DMS153 (cell line): Measurements from ENCODE around the gene C1QTNF9B.
"Not testable (repeated sequence)": the region's sequence is repeated elsewhere in the genome, so short reads cannot be mapped to it uniquely, and the experiment has no call there.

Experiments
- DNase-seq: peaks from one replicate; lab custom pipeline; 2025; lab: John Stamatoyannopoulos, UW

The C1QTNF9B gene

DNA sequence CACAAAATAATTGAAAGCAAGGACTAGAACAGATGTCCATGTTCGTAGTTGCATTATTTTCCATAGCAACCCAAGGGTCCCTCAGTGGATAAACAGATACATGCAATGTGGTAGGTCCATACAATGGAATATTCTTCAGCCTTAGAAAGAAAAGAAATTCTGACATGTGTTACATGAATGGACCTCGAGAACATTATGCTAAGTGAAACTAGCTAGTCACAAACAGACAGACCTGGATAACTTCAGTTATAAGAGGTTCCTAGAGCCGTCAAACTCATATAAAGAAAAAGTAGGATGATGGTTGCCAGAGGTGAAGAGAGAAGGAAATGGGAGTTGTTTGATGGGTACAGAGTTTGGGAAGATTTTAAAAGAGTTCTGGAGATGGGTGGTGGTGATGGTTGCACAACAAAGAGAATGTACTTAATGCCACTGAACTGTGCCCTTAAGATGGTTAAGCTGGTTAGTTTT, at the start of gene C1QTNF9B:
TSS of gene C1QTNF9B (minus strand) at position 51 of the 468 bp plus-strand sequence.
- not testable (repeated sequence) for DNase-seq

DNA sequence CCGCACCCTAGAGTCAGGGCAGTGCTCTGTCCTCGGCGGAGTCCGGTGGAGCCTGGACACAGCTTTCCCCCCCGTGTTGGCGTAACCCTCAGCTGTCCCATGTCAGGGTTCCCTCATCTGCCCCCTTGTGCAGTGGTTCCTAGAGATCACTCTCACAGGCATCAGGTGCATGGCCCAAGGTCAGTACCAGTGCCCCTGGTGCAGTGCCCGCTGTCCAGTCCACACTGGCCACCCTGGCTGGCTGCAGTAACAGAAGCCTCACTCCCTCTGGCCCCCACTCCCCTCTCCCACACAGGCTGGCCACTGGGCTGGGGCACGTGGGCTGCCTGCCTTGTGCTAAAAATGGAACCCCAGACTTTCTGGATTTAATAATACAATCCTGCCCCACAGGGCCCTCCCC, 49.6 kb upstream of the C1QTNF9B start:
- DNase-seq = no peak

GRCh38 chr13:23946067-23946466, 48.8 kb upstream of the C1QTNF9B start:
- DNase-seq = no peak

GRCh38 chr13:23945612-23946011, 48.3 kb upstream of the C1QTNF9B start:
- DNase-seq = no peak

GRCh38 chr13:23941211-23941610, 43.9 kb upstream of the C1QTNF9B start:
- DNase-seq = no peak

GRCh38 chr13:23939666-23940065, 42.4 kb upstream of the C1QTNF9B start:
- not testable (repeated sequence) for DNase-seq

- DNase-seq = no peak
These were observed 37.2 kb upstream of the C1QTNF9B start for GRCh38 chr13:23934520-23934919.

DNA sequence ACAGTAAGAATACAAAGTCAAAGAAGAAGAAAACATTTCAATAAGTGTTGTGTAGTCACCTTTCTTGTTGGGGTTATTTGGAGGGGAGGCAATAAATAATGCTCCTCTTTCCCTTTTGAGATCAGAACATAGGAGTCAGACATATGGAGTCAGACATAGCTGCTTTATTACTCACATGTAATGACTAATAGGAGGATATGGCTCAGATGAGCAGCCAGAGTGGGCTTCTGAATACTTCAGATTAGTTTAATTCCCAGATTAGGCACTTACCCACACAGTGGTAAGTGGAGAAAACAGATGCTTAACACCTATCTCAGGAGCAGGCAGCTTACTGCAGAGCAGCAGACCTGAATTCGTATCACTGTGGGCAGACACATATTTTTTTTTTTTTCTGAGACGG, 31.7 kb upstream of the C1QTNF9B start:
- no peak for DNase-seq

DNA sequence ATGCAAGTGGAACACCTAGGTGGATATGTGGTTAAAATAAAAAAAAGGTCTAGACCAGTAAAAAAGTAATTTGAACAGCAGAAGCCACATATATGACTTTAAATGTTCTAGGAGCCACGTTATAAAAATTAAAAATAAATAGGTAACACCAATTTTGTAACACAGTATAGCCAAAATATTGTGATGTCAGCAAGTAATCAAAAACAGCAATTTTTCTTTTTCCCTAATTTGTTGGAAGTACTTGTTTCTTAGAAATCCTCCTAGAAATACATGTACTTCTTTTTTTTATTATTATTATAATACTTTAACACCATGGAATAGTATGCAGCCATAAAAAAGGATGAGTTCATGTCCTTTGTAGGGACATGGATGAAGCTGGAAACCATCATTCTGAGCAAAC, 25.7 kb upstream of the C1QTNF9B start:
- no peak for DNase-seq

GRCh38 chr13:23922005-23922932, 25.0 kb upstream of the C1QTNF9B start:
- DNase-seq = no peak

DNA sequence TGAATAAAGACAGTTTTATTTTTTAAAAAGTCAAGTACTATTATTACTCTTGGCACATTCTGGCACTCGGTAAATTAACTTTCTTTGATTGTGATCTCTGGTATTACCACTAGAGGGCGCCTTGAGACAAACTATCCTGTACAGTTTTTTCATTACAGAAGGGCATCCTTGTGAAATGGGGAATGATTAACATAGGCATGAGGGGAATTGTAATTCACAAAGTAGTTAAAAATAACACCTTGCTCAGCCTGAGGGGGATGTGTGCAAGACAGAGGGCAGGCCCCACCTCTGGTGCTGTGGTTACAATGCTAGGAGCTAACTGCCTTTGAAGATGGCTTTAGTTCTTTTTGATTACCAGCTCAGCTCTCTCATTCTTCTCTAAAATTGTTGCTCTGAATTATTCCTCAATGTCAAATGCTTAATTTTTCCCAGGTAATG, 24.2 kb upstream of the C1QTNF9B start:
- DNase-seq = no peak

DNA sequence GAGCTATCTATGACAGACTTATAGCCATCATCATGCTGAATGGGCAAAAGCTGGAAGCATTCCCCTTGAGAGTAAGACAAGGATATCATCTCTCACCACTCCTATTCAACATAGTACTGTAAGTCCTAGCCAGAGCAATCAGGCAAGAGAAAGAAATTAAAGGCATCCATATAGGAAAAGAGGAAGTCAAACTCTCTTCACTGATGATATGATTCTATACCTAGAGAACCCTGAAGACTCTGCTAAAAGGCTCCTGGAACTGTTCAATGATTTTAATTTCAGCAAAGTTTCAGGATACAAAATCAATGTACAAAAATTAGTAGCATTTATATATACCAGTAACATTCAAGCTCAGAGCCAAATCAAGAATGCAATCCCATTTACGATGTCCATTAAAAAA, 21.7 kb upstream of the C1QTNF9B start:
- DNase-seq = no peak

DNA sequence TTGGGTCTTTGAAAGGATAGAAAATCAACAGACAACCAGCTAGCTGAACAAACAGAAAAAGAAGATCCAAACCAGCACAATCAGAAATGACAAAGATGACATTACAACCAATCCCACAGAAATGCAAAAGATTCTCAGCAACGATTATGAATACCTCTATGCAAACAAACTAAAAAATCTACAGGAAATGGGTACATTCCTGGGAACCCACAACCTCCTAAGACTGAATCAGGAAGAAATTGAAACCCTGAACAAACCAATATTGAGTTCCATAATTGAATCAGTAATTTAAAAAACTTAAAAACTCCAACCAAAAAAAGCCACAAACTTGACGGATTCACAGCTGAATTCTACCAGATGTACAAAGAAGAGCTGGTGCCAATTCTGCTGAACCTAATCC, 20.9 kb upstream of the C1QTNF9B start:
- no peak for DNase-seq

- no peak for DNase-seq
These were observed 18.0 kb upstream of the C1QTNF9B start for GRCh38 chr13:23915308-23915707.

DNA sequence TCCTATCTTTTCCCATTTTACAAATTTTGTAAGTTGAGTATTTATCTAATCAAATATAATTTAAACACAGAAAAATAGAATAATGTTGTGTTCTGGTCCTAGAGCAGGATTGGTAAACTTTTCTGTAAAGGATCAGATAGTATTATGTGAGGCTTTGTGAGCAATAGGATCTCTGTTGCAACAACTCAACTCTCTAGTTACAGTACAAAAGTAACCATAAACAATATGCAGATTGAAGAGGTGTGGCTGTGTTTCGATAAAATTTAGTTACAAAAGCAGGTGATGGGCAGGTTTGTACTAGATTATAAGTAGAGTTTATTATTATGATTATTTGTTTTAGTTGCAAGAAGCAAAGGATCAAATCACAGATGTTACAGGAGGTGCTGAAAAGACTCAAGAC, 15.2 kb upstream of the C1QTNF9B start:
- no peak for DNase-seq

GRCh38 chr13:23909606-23910005, 12.3 kb upstream of the C1QTNF9B start:
- no peak for DNase-seq

DNA sequence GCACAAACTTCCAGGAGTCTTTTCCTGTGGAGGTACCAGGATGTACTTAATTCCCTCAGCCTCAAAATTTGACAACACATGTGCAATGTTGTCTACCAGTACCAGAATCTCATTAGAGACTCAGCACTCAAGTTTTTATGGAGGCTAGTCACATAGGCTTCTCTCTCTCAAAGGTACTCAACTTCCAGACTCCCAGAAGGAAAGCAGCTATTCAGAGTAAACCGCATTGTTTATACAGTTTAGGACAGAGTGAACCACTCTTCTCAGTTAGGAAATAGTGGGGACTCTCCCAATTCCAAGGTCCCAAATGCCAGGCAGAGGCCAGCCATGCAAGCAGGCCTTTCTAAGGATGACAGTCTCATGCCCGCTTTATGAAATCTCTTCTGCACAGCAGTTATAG, 8.5 kb upstream of the C1QTNF9B start:
- DNase-seq = no peak

- no peak for DNase-seq
These were observed 6.6 kb upstream of the C1QTNF9B start for GRCh38 chr13:23903906-23904280.

DNA sequence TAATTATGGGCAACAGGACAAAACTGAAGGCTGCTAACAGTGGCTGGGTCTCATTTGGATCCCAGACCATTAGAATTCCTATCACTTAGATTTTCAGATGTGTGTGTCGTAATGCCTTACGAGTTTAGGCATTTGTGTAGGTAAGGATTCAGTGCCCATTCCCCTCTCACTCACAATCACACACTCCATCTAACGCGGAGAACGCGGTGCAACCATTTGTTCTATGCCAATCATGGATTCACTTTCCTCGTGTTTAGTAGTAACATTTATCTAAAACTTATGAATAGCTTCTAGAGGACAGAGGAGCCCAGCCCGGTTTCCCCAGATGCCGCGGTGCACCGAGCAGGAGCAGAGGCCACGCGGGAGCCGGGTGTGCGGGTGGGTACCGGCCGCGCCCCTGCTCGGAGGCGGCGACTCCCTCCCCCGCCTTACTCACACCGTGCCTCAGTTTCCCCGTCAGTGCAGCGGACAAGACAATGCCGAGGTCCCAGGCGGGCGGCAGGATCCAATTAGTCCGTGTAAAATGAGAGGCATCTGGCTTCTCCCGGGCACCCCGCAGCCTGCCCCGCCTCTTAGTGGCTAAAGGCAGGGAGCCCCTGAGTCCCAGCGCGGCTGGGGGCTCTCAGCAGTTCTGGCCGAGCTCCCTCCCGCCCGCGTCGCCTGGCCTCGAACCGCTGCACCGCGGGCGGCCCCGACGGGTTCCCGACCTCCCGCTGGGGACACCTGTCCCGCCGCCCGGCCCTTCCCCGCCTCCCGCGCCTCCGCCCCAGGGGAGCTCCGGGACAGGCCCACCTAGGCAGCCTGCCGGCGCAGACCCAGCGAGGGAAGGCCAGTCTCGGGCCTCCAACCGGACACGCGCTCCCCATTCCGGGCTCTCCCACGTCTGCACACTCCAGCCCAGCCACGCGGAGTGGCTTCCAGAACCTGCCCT, 5.9 kb upstream of the C1QTNF9B start:
- DNase-seq = no peak

GRCh38 chr13:23901365-23901764, 4.1 kb upstream of the C1QTNF9B start:
- DNase-seq = no peak

- peak; percentile 14 for DNase-seq
These were observed 2.3 kb upstream of the C1QTNF9B start for GRCh38 chr13:23899555-23899954.

GRCh38 chr13:23898101-23898500, 799 bp upstream of the C1QTNF9B start:
- DNase-seq = no peak

DNA sequence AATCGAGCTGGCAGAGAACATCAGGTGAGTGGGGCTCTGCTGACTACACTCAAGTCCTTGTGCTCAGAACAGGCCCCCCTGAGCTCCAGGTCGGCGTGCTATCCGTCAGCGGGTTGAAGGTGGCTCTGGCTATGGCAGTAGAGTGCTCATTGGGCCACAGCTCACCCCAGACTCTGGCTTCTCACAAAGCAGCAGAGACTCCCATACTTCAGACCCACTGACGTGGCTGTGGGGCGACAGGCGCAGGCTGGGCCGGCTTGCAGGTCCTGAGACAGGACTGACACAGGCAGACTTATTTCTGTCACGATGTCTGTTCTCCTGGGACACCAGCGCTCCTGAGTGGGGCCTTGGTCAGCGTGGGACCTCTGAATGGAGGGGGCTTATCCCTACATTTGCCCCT, 2.6 kb downstream of the C1QTNF9B start:
- DNase-seq = not testable (repeated sequence)
